GM12873 (cell line): ENCODE results near the gene KIF26A.

Source experiments
- CTCF ChIP-seq: IDR thresholded peaks from 2 replicates; pipeline ENCODE4 v1.5.1; 2012; ENCODE audit warnings: low read depth, mild to moderate bottlenecking, moderate library complexity, low read length, control low read depth; ENCODE audit not compliant: insufficient read depth; ENCODE audit errors: missing control alignments

KIF26A gene

GRCh38 chr14:104107611-104108569 is 30.5 kb upstream of the KIF26A start:
- TF ChIP-seq CTCF: no peak

GRCh38 chr14:104108570-104109541 is 29.5 kb upstream of the KIF26A start:
- TF ChIP-seq CTCF: no peak

- no peak for TF ChIP-seq CTCF
Measured at GRCh38 chr14:104109731-104110361, 28.5 kb upstream of the KIF26A start.

- TF ChIP-seq CTCF: no peak
Measured at GRCh38 chr14:104110491-104111209, 27.7 kb upstream of the KIF26A start.

- TF ChIP-seq CTCF: no peak
Measured at GRCh38 chr14:104111301-104112112, 26.9 kb upstream of the KIF26A start.

- TF ChIP-seq CTCF: no peak
Measured at GRCh38 chr14:104112113-104112505, 26.3 kb upstream of the KIF26A start.
